B cell (primary cell): ENCODE measurements around the gene ICE2.

ENCODE experiments used
- CTCF ChIP-seq: fragments of 200-600 bp; IDR thresholded peaks from one replicate; pipeline ENCODE4 v1.8.0; 2022; ENCODE audit warnings: antibody characterized with exemption, mild to moderate bottlenecking
- EZH2 ChIP-seq: IDR thresholded peaks from 2 replicates; pipeline ENCODE4 v1.6.1; 2012; ENCODE audit warnings: borderline replicate concordance, low read depth, mild to moderate bottlenecking, moderate library complexity, low read length; ENCODE audit not compliant: insufficient read depth, poor library complexity, severe bottlenecking

- no peak for TF ChIP-seq CTCF
- TF ChIP-seq EZH2: no peak
Measured at GRCh38 chr15:60376677-60377095, 102.3 kb downstream of the ICE2 start.
